NT2/D1 (cell line): ENCODE results near the gene GEMIN5.
"Not testable (repeated sequence)": the region's sequence is repeated elsewhere in the genome, so short reads cannot be mapped to it uniquely, and the experiment has no call there.

Experiments used
- DNase-seq: peaks from one replicate; pipeline ENCODE4 v3.0.0-alpha.2; 2011; ENCODE audit warnings: low read depth, low spot score
- H3K27me3 ChIP-seq: 2 replicates; pipeline ENCODE4 v1.6.0; 2011; ENCODE audit warnings: mild to moderate bottlenecking; ENCODE audit not compliant: insufficient read length, insufficient read depth
- H3K36me3 ChIP-seq: 2 replicates; pipeline ENCODE4 v1.6.1; 2011; ENCODE audit warnings: mild to moderate bottlenecking, low read length, mixed read lengths; ENCODE audit not compliant: insufficient read depth, insufficient read length
- H3K4me1 ChIP-seq: 2 replicates; pipeline ENCODE4 v1.5.1; 2011; ENCODE audit not compliant: insufficient read depth, insufficient read length
- H3K4me3 ChIP-seq: 2 replicates; pipeline ENCODE4 v1.5.1; 2011; ENCODE audit warnings: low read depth; ENCODE audit not compliant: insufficient read length
- H3K9ac ChIP-seq: 2 replicates; pipeline ENCODE4 v1.6.0; 2011; ENCODE audit warnings: low read depth; ENCODE audit not compliant: insufficient read length
- H3K9me3 ChIP-seq: 2 replicates; pipeline ENCODE4 v1.5.1; 2011; ENCODE audit warnings: mild to moderate bottlenecking, low read length; ENCODE audit not compliant: insufficient read depth
- SUZ12 ChIP-seq: IDR thresholded peaks from 2 replicates; pipeline ENCODE4 v1.6.1; 2011; ENCODE audit not compliant: insufficient read length, insufficient read depth; ENCODE audit errors: extremely low read depth
- YY1 ChIP-seq: IDR thresholded peaks from 2 replicates; pipeline ENCODE4 v1.6.1; 2011; ENCODE audit not compliant: insufficient read length, insufficient read depth
- ZNF274 ChIP-seq: IDR thresholded peaks from 2 replicates; pipeline ENCODE4 v1.6.1; 2011; ENCODE audit warnings: mild to moderate bottlenecking, low read depth, low read length

The GEMIN5 gene

DNA sequence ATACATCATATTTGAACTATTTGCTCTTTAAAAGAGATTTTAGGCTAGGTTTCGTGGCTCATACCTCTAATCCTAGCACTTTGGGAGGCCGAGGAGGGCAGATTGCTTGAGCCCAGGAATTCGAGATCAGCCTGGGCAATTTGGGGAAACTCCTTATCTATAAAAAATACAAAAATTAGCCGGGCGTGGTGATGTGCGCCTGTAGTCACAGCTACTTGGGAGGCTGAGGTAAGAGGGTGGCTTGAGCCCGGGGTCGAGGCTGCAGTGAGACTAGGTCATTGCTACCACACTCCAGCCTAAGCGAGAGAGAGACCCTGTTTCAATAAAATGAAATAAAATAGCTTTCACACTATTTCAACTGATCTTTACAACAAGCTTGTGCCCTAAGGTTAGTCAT, 2.4 kb upstream of the GEMIN5 start:
- Histone ChIP-seq H3K27me3 (no peaks in the 10 kb centered on the region), H3K4me1 (no peaks in the 10 kb centered on the region), H3K9me3 (no peaks in the 10 kb centered on the region), H3K36me3 (peaks cover 23% of the 10 kb centered on the region), H3K9ac (peak overlapping the region; percentile 66), H3K4me3 (peak overlapping the region; percentile 70)
- DNase-seq: no peak
- no peak for TF ChIP-seq ZNF274

DNA sequence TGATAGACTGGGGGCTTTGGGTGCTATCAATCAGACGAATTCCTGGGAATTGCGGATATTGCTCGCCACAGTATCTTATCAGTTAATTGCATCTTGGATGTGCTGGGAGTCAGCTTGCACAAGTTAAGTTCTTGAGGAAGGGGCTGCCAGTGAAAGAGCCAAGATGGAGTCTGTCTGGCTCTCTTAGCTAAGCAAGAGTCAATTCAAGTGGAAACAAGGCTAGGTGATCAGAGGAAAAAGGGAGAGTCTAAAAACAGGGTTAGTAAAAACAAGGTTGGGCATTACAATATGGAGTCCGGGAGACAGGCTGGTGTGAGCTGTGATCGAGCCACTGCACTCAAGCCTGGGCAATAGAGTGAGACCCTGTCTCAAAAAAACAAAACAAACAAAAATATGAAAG, 1.4 kb upstream of the GEMIN5 start:
- H3K9ac ChIP-seq, H3K27me3 ChIP-seq, H3K9me3 ChIP-seq, DNase-seq, H3K4me3 ChIP-seq, H3K4me1 ChIP-seq: not testable (repeated sequence)
- peaks cover 25% of the 10 kb centered on the region for H3K36me3 ChIP-seq

DNA sequence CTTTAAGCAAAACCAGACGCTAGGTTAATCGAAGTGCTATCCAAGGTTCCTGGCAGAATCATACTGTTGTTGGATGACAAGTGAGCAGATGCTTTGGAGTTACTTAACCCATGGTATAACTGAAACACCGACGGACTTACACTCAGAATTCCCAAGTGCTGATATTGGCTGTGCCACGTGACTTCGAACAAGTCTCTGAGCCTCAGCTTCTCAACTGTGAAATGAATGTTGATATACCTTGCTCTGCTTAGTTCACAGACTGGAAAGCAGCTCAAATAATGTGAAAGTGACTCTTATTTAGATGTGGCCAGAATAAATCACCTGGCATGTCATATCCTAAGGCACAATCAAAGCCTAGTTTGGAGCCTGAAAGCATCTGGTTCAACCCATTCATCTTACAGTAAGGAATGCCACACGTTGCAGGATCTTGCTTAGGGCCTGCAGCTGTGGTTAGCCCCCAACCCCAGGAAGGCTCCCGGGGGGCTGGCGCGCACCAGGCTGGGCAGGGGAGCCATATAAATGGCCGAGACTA, 759 bp downstream of the GEMIN5 start:
- H3K9ac ChIP-seq: peak overlapping the region; percentile 93
- peak overlapping the region; percentile 82 for H3K4me3 ChIP-seq
- no peaks in the 10 kb centered on the region for H3K4me1 ChIP-seq
- H3K36me3 ChIP-seq: peaks cover 31% of the 10 kb centered on the region
- no peaks in the 10 kb centered on the region for H3K27me3 ChIP-seq
- no peaks in the 10 kb centered on the region for H3K9me3 ChIP-seq
- TF ChIP-seq YY1: no peak
- no peak for TF ChIP-seq ZNF274
- TF ChIP-seq SUZ12: no peak
- no peak for DNase-seq

DNA sequence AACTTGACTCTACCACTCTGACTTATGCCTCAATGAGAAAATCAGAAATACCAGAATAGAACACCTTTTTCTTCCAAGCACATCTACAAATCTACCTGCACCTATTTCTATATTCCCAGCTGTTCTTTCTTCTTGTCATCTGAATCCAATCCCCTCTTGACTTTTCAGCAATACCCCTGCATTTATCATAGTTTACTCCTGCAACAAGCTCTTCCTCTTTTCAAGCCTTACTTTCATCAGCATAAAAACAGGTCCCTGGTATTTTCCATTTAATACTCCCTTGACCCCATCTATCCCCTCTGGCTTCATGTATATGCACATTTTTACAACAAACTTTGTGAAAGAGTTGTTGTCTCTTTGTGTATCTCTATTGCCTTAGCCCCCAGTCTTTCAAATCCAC, 3.1 kb downstream of the GEMIN5 start:
- H3K4me3 ChIP-seq: no peak overlapping the region
- H3K9me3 ChIP-seq: no peaks in the 10 kb centered on the region
- H3K27me3 ChIP-seq: no peaks in the 10 kb centered on the region
- H3K36me3 ChIP-seq: peaks cover 47% of the 10 kb centered on the region
- TF ChIP-seq ZNF274 (no peak), YY1 (no peak), SUZ12 (no peak)
- no peaks in the 10 kb centered on the region for H3K4me1 ChIP-seq
- DNase-seq: no peak
- H3K9ac ChIP-seq: no peak overlapping the region

DNA sequence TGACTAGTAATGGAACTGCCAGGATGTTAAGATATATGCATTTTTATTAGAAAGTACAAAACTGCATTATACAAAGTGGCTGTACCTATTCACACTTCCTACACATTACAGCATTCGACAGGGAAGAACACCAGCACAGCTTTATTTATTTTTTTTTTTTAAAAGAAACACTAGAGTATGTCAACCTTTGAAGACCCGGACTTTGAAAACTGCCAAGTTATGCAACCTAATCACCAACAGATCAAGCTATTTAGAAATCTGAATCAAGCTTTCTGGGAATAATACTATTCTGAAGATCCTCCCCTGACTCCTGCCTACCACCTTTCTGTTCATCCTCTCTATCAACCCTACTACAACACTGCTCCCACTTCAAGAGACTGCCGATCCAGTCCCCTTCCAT, 4.5 kb downstream of the GEMIN5 start:
- Histone ChIP-seq H3K9ac (no peak overlapping the region), H3K27me3 (no peaks in the 10 kb centered on the region), H3K9me3 (no peaks in the 10 kb centered on the region), H3K4me1 (no peaks in the 10 kb centered on the region), H3K4me3 (no peak overlapping the region), H3K36me3 (peaks cover 56% of the 10 kb centered on the region)
- no peak for TF ChIP-seq ZNF274
- TF ChIP-seq SUZ12: no peak
- no peak for TF ChIP-seq YY1
- DNase-seq: no peak

DNA sequence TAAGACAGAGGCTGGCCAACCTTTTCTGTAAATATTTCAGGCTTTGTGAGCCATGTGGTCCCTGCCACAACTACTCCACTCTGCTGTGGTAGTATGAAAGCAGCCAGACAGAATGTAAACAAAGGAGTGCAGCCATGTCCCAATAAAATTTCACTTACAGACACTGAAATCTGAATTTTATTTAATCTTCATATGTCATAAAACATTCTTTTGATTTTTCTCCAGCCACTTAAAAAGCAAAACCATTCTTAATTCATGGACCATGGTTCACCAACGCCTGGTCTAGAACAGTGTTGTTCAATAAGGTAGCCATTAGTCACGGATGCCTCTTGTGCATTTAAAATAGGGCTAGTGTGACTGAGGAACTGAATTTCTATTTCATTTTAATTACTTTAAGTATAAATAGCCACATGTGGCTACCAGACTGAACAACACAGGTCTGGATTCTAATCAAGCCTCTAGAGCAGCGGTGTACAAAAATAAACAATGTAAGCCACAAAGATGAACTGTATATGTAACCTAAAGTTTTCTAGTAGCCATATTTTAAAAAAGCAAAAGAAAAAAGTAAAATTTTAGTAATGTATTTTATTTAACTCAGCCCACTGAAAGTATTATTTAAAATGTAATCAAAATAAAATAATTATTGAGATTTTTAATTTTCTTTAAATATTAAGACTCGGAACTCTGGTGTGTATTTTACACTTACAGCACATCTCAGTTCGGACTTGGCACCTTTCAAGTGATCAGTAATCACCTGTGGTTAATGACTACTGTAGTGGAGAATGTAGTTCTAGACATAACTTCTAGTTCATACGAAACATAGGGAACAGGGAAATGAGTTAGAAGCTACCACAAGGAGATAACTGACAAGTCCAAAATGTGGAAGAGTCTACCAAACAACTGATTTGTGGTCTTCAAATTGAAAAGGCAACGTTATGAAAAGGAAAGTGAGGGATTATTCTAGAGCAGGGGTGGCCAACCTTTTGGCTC, 14.3 kb downstream of the GEMIN5 start:
- H3K27me3 ChIP-seq: no peaks in the 10 kb centered on the region
- H3K4me3 ChIP-seq: no peak overlapping the region
- no peaks in the 10 kb centered on the region for H3K9me3 ChIP-seq
- H3K4me1 ChIP-seq: no peaks in the 10 kb centered on the region
- DNase-seq: no peak
- TF ChIP-seq ZNF274 (no peak), SUZ12 (no peak), YY1 (no peak)
- no peak overlapping the region for H3K9ac ChIP-seq
- H3K36me3 ChIP-seq: peaks cover 67% of the 10 kb centered on the region

DNA sequence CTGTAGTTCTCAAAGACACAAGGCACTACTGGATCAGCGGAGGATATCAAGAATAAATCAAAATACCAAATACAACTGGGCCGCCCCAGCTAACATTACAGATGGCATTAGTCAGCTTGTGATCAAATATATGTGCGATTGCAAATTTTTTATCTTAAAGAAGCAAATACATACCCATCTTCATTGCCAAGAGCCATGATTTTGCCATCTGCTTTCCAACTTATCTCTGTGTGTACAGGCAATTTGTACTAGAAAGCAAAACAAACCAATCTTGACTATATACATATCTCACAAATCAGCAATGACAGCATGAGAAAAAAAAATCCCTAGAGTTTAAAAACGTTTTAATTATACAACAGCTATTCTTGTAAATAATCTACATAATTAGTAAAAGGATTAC, 20.3 kb downstream of the GEMIN5 start:
- Histone ChIP-seq H3K36me3 (peaks cover 62% of the 10 kb centered on the region), H3K27me3 (no peaks in the 10 kb centered on the region)
- TF ChIP-seq ZNF274: no peak

DNA sequence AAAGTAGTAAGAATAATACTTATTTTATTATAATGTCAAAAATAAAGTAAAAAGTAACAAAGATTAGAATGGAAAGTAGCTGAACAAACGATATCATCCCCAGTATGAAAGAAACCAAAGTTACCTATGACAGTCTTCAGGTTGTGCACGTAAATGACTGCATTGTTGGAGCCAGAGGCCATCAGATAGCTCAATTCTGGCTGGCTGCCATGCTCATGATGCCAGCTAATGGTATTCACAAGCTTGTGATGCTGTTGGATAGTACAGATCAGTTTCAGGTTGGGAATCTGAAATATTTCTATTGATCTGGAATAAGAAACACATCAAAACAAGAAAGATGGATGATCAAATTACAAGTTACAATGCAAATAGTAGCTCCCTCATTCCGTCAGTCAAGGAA, 21.1 kb downstream of the GEMIN5 start:
- no peak for DNase-seq

More for the DNA sequence above, 20.3 kb downstream of the GEMIN5 start:
- no peak for DNase-seq
- no peaks in the 10 kb centered on the region for H3K9me3 ChIP-seq
- H3K9ac ChIP-seq: no peak overlapping the region
- no peaks in the 10 kb centered on the region for H3K4me1 ChIP-seq
- no peak overlapping the region for H3K4me3 ChIP-seq

DNA sequence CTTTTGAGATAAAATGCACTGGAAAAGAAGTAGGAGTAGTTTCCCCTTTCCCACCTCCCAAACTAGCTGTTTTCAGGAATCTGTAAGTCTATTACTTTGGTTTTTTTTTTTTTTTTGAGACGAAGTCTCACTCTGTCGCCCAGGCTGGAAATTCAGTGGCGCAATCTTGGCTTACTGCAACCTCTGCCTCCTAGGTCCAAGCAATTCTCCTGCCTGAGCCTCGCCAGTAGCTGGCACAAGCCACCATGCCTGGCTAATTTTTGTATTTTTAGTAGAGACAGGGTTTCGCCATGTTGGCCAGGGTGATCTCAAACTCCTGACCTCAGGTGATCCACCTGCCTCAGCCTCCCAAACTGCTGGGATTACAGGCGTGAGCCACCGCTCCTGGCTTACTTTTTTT, 32.4 kb downstream of the GEMIN5 start:
- peaks cover 72% of the 10 kb centered on the region for H3K36me3 ChIP-seq
- DNase-seq, H3K4me3 ChIP-seq: not testable (repeated sequence)

More for the DNA sequence above, 21.1 kb downstream of the GEMIN5 start:
- TF ChIP-seq ZNF274: no peak
- no peak for TF ChIP-seq SUZ12
- no peak for TF ChIP-seq YY1
- H3K27me3 ChIP-seq: no peaks in the 10 kb centered on the region
- H3K9me3 ChIP-seq: no peaks in the 10 kb centered on the region
- no peaks in the 10 kb centered on the region for H3K4me1 ChIP-seq
- peaks cover 67% of the 10 kb centered on the region for H3K36me3 ChIP-seq
- no peak overlapping the region for H3K9ac ChIP-seq
- H3K4me3 ChIP-seq: no peak overlapping the region

More for the DNA sequence above, 32.4 kb downstream of the GEMIN5 start:
- not testable (repeated sequence) for H3K4me1 ChIP-seq, H3K27me3 ChIP-seq, H3K9me3 ChIP-seq, H3K9ac ChIP-seq
